ENCODE measurements around the gene EIF6. TPM values are rescaled to one million over a fixed set of nuclear protein-coding genes. Genes with fewer than 3 reads are reported as not detected.

Gene EIF6
- total RNA-seq, 2 experiments from 2014 or later = 104 to 109 TPM

DNA sequence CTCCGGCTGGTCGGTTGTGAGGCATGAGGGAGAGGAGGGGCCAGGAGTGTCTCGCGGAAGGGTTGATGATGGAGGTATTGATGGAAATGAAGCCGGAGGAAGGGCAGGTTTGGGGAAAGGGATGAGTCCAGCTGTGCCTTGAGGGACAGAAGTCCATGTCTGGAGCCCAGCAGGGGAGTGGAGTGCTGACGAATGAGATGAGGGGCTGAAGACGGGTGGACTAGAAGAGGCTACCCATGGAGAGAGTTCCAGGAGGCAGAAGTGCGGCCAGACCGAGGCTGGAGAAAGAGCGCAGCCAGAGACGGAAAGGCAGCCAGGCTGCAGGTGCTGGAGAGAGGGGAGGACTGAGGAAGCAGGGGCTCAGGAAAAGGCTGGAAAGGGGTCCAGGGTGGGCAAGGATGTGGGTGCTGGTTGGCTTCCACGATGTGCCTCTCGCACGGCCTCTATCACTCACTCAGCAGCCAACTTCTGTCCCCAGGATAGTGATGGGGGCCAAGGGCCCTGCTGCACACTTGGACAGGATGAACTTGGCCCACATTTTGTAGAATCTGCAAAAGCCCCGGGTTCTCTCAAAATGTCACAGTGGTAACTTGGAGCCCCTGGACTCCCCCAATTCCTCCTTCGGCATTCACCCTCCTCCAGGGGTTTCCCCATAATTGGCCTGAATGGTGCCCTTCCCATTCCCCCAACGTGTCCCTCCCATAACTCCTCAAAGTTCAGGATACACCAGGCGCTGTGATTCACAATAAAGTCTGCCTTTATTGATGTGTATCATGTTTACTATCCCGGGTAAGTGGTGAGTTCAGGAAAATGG lies 627 bp upstream of the EIF6 start:
- no peaks in the 10 kb centered on the region for H3K27me3 Mint-ChIP-seq (ENCODE audit: low read depth)
- ChIA-PET CTCF (interaction anchor here (1.1 to 2.1 kb wide), 5 partner anchors 18 to 152 kb away, joined by 3 to 11 read pairs (median 4); no protein-coding TSS in a partner anchor), POLR2A (interaction anchor here (1.1 to 2.5 kb wide), 5 partner anchors 7 to 170 kb away, joined by 5 to 8 read pairs (median 7); partner anchors contain the start of genes CEP250 and MMP24OS)
- peak overlapping the region; percentile 89 for H3K27ac Mint-ChIP-seq
- ATAC-seq (peak; percentile 1), DNase-seq (no peak)
- peaks cover 31% of the 10 kb centered on the region for H3K4me1 Mint-ChIP-seq (ENCODE audit: low read depth)
- no peaks in the 10 kb centered on the region for H3K9me3 Mint-ChIP-seq (ENCODE audit: insufficient read depth)
- H3K36me3 Mint-ChIP-seq (ENCODE audit: low read depth) = peaks cover 15% of the 10 kb centered on the region
- peak overlapping the region; percentile 85 for H3K4me3 Mint-ChIP-seq

DNA sequence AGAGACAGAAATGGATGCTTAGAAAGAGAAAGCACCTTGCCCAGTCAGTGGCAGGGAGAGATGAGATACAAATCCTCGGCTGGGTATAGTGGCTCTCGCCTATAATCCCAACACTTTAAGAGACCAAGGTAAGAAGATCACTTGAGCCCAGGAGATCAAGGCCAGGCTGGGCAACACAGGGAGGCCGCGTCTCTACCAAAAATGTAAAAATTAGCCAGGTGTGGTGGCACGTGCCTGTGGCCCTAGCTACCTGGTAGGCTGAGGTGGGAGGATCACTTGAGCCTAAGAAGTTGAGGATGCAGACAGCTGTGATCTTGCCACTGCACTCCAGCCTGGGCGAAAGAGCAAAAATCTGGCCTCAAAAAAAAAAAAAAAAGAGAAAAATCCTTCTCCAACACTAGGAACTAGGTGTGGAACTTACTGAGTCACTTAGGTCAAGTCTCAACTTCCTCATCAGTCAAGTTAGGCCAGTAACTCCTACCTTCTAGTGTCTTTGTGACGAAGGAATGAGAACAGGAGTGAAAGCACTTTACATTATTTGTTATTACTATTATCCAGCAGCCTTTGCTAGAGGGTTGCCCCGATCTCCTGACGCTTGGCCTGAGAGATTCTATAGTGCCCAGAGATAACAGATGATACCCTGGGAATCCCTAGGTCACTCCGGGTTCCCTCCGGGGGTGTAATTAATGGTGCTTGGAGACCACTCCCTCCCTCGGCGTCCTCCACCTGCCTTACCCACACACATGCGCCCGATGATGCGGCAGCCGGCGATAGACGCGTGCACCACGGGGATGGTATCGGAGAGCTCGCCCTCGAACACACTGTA lies 918 bp downstream of the EIF6 start:
- ChIA-PET CTCF (interaction anchor here (0.7 to 2.1 kb wide), 10 partner anchors 14 to 459 kb away, joined by 3 to 11 read pairs (median 3); no protein-coding TSS in a partner anchor), POLR2A (interaction anchor here (0.6 to 1.7 kb wide), 12 partner anchors 9 to 1034 kb away, joined by 3 to 8 read pairs (median 4); partner anchors contain the start of genes CEP250, SCAND1 and UQCC1)
- no peak for ATAC-seq
- DNase-seq = no peak
- peak overlapping the region; percentile 85 for H3K4me3 Mint-ChIP-seq
- H3K36me3 Mint-ChIP-seq (ENCODE audit: low read depth) = peaks cover 31% of the 10 kb centered on the region
- no peaks in the 10 kb centered on the region for H3K9me3 Mint-ChIP-seq (ENCODE audit: insufficient read depth)
- H3K4me1 Mint-ChIP-seq (ENCODE audit: low read depth) = peaks cover 35% of the 10 kb centered on the region
- no peaks in the 10 kb centered on the region for H3K27me3 Mint-ChIP-seq (ENCODE audit: low read depth)
- peak overlapping the region; percentile 89 for H3K27ac Mint-ChIP-seq

DNA sequence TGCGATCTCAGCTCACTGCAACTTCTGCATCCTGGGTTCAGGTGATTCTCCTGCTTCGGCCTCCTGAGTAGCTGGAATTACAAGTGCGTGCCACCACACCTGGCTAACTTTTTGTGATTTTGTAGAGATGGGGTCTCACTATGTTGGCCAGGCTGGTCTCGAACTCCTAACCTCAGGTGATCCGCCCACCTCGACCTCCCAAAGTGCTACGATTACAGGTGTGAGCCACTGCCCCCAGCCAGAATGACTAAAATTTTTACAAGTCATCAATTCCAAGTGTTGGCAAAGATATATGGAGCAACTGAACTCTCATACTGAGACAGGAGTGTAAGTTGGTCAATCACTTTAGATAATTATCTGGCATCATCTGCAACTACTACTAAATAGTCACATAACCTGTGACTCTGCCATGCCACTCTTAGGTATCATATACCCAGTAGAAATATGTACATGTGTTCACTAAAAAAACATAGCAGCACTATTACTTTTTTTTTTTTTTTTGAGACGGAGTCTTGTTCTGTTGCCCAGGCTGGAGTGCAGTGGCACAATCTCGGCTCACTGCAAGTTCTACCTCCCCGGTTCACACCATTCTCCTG lies 3.0 kb downstream of the EIF6 start:
- Mint-ChIP-seq H3K36me3 (ENCODE audit: low read depth) (peaks cover 43% of the 10 kb centered on the region), H3K27ac (no peak overlapping the region), H3K9me3 (ENCODE audit: insufficient read depth) (no peaks in the 10 kb centered on the region), H3K4me1 (ENCODE audit: low read depth) (peaks cover 47% of the 10 kb centered on the region), H3K27me3 (ENCODE audit: low read depth) (no peaks in the 10 kb centered on the region), H3K4me3 (no peak overlapping the region)
- ChIA-PET CTCF (interaction anchor here (1.2 to 2.0 kb wide), 2 partner anchors 22 to 166 kb away, joined by 4 to 5 read pairs; no protein-coding TSS in a partner anchor), POLR2A (no interaction called here)
- DNase-seq (no peak), ATAC-seq (no peak)

DNA sequence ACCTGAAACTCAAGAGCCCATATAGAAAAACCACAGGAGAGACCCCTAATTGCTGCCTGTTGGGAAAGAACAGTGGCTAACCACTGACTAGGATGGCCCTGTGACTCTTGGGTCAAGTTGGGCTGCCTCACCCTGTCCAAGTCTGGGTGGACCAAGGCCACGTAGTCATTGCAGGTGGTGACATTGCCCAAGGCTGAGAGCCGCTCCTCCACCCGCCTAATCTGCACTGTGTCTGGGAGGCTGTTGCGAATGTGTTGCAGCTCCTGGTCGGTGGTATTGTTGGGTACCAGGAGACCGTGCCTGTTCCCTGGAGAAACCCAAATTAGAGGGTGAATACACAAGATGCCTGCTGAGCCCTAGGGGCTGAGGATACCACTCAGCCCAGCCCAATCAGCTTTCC lies 4.0 kb downstream of the EIF6 start:
- Mint-ChIP-seq H3K27ac (no peak overlapping the region), H3K27me3 (ENCODE audit: low read depth) (no peaks in the 10 kb centered on the region), H3K9me3 (ENCODE audit: insufficient read depth) (no peaks in the 10 kb centered on the region), H3K4me1 (ENCODE audit: low read depth) (peaks cover 50% of the 10 kb centered on the region), H3K36me3 (ENCODE audit: low read depth) (peaks cover 48% of the 10 kb centered on the region), H3K4me3 (no peak overlapping the region)
- ChIA-PET CTCF (interaction anchor here (1.0 kb wide), 1 partner anchor 135 kb away, joined by 3 read pairs; no protein-coding TSS in a partner anchor), POLR2A (interaction anchor here (0.8 kb wide), 1 partner anchor 31 kb away, joined by 3 read pairs; no protein-coding TSS in a partner anchor)
- DNase-seq (no peak), ATAC-seq (no peak)

DNA sequence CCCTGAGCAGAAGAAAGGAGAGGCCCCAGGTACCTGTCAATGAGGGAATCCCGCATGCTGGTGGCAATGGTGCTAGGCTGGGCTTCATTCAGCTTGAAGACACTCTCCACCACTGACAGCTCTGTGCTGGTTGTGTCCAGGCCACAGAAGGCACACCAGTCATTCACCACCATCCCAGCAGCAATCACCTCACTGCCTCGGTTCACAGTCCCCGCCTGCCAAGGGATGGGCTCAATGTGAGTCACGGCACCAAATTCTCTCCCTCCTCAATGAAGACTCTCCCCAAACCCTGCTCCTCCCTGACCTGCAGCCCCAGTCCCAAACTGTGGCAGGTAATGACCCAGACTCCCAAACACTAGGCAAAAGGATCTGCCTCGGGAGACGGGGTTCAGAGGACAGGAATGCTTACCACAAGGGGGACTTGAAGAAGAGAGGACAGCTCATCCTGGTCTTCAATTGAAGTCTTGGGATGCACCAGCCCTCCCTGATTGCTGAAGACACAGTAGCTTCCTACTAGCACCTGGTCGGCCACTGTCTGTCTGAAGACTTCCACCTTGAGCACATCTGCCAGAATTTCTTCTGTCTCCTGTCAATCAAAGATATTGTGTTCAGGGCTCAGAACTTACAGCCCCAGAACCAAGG lies 4.9 kb downstream of the EIF6 start:
- CTCF ChIA-PET = interaction anchor here (1.0 to 3.9 kb wide), 2 partner anchors 134 to 135 kb away, joined by 3 to 29 read pairs; partner anchors contain the start of gene EDEM2
- POLR2A ChIA-PET = interaction anchor here (0.6 to 2.0 kb wide), 3 partner anchors 7 to 463 kb away, joined by 3 to 7 read pairs (median 4); partner anchors contain the start of gene RBM39
- Mint-ChIP-seq H3K9me3 (ENCODE audit: insufficient read depth) (no peaks in the 10 kb centered on the region), H3K4me1 (ENCODE audit: low read depth) (peaks cover 43% of the 10 kb centered on the region), H3K4me3 (no peak overlapping the region), H3K27me3 (ENCODE audit: low read depth) (no peaks in the 10 kb centered on the region), H3K27ac (peak overlapping the region; percentile 77), H3K36me3 (ENCODE audit: low read depth) (peaks cover 48% of the 10 kb centered on the region)
- ATAC-seq (no peak), DNase-seq (no peak)

DNA sequence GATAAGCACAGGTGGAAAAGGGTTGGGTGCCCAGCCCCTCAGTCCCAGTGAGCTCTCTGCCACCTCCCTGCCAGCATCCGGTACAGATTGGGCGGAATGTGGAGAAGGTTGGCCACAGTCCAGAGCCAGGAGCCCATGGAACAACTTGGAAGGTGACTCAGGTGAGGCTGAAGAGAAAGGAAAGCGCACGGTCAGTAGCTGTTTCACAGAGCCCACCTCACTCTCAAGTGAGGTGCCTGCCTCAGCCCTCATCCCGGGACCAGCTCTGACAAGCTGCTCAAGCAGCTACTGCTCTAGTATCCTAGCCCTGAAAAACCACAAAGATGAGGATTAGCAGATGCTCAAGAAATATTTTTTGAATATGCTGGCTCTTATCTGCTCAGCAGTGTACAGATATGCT lies 5.5 kb downstream of the EIF6 start:
- CTCF ChIA-PET = interaction anchor here (3.9 kb wide), 1 partner anchor 133 kb away, joined by 29 read pairs; the partner anchor contains the start of gene EDEM2
- ATAC-seq (no peak), DNase-seq (no peak)
- H3K27ac Mint-ChIP-seq = peak overlapping the region; percentile 77
- no peak overlapping the region for H3K4me3 Mint-ChIP-seq
- no peaks in the 10 kb centered on the region for H3K9me3 Mint-ChIP-seq (ENCODE audit: insufficient read depth)
- peaks cover 48% of the 10 kb centered on the region for H3K36me3 Mint-ChIP-seq (ENCODE audit: low read depth)
- peaks cover 42% of the 10 kb centered on the region for H3K4me1 Mint-ChIP-seq (ENCODE audit: low read depth)
- POLR2A ChIA-PET = interaction anchor here (0.6 to 2.0 kb wide), 3 partner anchors 8 to 463 kb away, joined by 3 to 7 read pairs (median 4); partner anchors contain the start of gene RBM39
- no peaks in the 10 kb centered on the region for H3K27me3 Mint-ChIP-seq (ENCODE audit: low read depth)

DNA sequence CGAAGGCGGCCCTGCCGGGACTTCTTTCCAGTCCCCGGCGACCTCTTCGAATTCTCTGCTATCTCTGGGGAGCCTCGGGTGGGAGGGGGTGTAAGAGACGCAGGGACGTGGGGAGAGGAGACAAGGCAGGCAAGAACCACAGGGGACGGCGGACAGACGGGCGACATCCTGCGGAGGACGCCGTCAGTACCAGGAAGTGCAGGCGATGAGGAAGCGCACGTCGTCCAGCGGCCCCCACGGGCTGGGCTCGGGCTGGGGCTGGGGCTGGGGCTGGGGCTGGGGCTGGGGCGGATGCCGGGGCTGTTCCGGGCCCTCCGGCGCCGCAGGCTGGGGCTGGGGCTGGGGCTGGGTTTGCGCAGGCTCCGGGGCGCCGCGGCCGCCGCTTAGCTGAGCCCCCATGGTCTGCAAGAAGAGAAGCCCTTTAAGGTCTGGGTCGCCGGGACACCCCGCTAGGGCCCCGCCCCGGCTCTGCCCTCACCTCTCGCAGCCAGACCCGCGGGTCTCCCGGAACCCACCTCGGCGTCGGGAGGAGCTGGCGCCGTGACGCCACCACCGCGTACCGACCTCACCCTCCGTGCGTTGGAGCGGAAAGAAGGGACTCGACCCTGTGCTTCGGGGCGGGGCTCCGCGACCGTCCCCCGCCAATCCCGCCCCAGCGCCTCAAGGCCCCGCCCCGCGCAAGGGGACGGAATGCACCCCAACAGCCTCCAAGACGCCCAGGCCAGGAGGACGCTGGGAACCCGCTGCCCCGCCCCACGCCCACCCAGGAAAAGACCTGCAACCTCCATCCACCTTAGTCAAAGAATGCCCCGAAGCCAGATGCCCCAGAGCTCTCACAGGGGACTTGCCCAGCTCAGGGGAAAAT lies 6.8 kb downstream of the EIF6 start, which contains the start of gene MMP24OS:
Gene MMP24OS, minus strand, starts transcription at position 592 of the 865 bp plus-strand sequence. Its CDS starts 193 bp downstream, at position 399.
- ATAC-seq = peak; percentile 91
- Mint-ChIP-seq H3K9me3 (ENCODE audit: insufficient read depth) (no peaks in the 10 kb centered on the region), H3K36me3 (ENCODE audit: low read depth) (peaks cover 44% of the 10 kb centered on the region), H3K4me1 (ENCODE audit: low read depth) (peaks cover 35% of the 10 kb centered on the region), H3K27ac (peak within 1 kb of the TSS; percentile 99), H3K4me3 (peak within 1 kb of the TSS; percentile 95), H3K27me3 (ENCODE audit: low read depth) (no peaks in the 10 kb centered on the region)
- CTCF ChIA-PET = interaction anchor here (0.7 to 3.9 kb wide), 6 partner anchors 18 to 181 kb away, joined by 3 to 29 read pairs (median 6); partner anchors contain the start of gene EDEM2
- POLR2A ChIA-PET = interaction anchor here (0.5 to 3.0 kb wide), 18 partner anchors 9 to 676 kb away, joined by 3 to 11 read pairs (median 4); partner anchors contain the start of genes CEP250, EDEM2 and SCAND1
- DNase-seq = peak; percentile 94

DNA sequence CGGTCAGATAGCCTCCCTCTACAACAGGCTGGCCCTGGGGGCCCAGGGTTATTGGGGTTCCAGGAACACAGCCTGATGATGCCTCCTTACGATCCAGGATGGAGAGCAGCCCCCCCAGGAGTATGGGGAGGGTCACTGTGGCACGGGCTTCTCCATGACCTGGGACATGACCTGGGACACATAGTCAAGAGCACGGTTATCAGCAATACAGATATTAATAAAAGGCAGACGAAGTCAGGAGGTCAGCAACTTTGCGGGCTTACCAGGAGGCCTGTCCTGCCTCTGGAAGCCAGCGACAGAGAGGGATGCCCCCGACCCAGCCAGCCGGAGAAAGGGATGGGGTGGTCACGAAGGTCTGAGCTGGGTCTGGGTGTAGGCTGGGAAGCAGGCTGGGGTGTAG lies 7.4 kb downstream of the EIF6 start:
- Mint-ChIP-seq H3K36me3 (ENCODE audit: low read depth) (peaks cover 41% of the 10 kb centered on the region), H3K9me3 (ENCODE audit: insufficient read depth) (no peaks in the 10 kb centered on the region), H3K4me1 (ENCODE audit: low read depth) (peaks cover 31% of the 10 kb centered on the region), H3K4me3 (peak overlapping the region; percentile 95), H3K27me3 (ENCODE audit: low read depth) (no peaks in the 10 kb centered on the region), H3K27ac (peak overlapping the region; percentile 99)
- ATAC-seq (no peak), DNase-seq (no peak)
- POLR2A ChIA-PET = interaction anchor here (1.0 to 3.0 kb wide), 7 partner anchors 12 to 179 kb away, joined by 3 to 11 read pairs (median 4); partner anchors contain the start of genes CEP250 and EDEM2
- CTCF ChIA-PET = interaction anchor here (1.5 to 3.9 kb wide), 6 partner anchors 17 to 181 kb away, joined by 3 to 29 read pairs (median 6); partner anchors contain the start of gene EDEM2

DNA sequence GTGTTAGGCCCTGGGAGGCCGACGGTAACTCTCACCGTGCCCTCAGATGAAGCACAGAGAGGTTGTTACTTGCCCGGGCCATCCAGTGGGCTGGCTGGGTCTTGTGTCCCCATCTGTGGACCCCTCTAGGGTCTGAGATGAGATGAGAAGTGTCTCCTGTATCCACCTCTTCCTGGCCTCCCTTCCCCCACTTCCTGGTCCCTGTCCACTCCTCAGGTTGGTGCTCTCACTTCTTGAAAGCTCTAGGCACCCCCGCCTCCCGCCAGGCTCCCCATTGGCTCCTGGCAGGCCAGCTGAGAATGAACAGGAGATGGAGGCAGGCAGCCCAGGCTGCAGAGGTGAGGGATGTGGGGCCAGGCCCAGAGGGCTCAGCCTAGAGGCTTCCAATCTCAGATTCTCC lies 8.2 kb downstream of the EIF6 start:
- Mint-ChIP-seq H3K4me3 (peak overlapping the region; percentile 95), H3K9me3 (ENCODE audit: insufficient read depth) (no peaks in the 10 kb centered on the region), H3K27ac (peak overlapping the region; percentile 99), H3K27me3 (ENCODE audit: low read depth) (no peaks in the 10 kb centered on the region), H3K4me1 (ENCODE audit: low read depth) (peaks cover 26% of the 10 kb centered on the region), H3K36me3 (ENCODE audit: low read depth) (peaks cover 36% of the 10 kb centered on the region)
- no peak for ATAC-seq
- ChIA-PET POLR2A (interaction anchor here (0.9 to 3.0 kb wide), 2 partner anchors 25 to 129 kb away, joined by 4 to 10 read pairs; partner anchors contain the start of gene EDEM2), CTCF (interaction anchor here (1.5 to 3.9 kb wide), 6 partner anchors 16 to 180 kb away, joined by 3 to 29 read pairs (median 6); partner anchors contain the start of gene EDEM2)
- no peak for DNase-seq

All from activated CD8-positive, alpha-beta T cell treated with anti-CD3 and anti-CD28 coated beads, Interleukin-2, amount 10 ng/mL, durations not matched to agents 7 days and 5 days (primary cell).